Caki2 (cell line): Measurements from ENCODE around the gene FLRT1. TPM values are rescaled to one million over a fixed set of nuclear protein-coding genes. Genes with fewer than 3 reads are reported as not detected.

Experiments
- DNase-seq: peaks from one replicate; pipeline ENCODE4 v3.0.0-alpha.2; 2015; ENCODE audit warnings: low read depth
- in situ Hi-C: cut with HindIII; loops from 2 replicates; pipeline ENCODE4 v1.10.0; 2016; ENCODE audit warnings: low sequenced_read_pairs, low pct_unique_long_range_greater_than_20kb, mixed read lengths
- total RNA-seq: library from RNA; depleted of rRNA; stranded (reverse); fragments of >200 nt; shearing (Covaris generic); gene quantifications from 2 replicates; pipeline ENCODE4 v1.2.3, GENCODE V29; 2014; ENCODE audit warnings: low replicate concordance; rRNA removed

The FLRT1 gene, protein sequence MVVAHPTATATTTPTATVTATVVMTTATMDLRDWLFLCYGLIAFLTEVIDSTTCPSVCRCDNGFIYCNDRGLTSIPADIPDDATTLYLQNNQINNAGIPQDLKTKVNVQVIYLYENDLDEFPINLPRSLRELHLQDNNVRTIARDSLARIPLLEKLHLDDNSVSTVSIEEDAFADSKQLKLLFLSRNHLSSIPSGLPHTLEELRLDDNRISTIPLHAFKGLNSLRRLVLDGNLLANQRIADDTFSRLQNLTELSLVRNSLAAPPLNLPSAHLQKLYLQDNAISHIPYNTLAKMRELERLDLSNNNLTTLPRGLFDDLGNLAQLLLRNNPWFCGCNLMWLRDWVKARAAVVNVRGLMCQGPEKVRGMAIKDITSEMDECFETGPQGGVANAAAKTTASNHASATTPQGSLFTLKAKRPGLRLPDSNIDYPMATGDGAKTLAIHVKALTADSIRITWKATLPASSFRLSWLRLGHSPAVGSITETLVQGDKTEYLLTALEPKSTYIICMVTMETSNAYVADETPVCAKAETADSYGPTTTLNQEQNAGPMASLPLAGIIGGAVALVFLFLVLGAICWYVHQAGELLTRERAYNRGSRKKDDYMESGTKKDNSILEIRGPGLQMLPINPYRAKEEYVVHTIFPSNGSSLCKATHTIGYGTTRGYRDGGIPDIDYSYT
- 0.03 and 0.37 TPM in 2 replicates for total RNA-seq

DNA sequence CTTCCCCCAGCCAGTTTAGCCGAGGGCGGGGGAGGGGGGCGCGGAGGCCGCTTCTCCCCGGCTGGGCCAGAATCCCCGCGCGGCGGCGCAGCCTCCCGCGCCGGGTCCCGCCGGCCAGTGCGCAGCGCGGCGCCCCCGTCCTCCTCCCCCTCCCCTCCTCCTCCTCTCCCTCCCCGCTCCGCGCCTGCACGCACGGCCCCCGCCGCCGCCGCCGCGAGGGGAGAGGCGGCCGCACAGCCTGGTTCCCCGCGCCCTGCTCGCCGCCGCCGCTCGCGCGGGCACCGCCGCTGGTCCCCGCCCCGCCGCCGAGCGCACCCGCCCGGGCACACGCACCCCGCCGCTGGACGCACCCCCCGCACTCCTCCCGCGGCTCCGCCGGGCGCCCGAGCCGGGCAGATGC, at the start of gene FLRT1:
Gene FLRT1, plus strand, starts transcription at position 356 of the 400 bp plus-strand sequence. CDS start 80,337 bp downstream, outside the sequence.
- in situ Hi-C loops: no loop called here
- DNase-seq: no peak

GRCh38 chr11:63986156-63986931, 49.4 kb upstream of the FLRT1 start, which contains the start of gene OTUB1:
Gene OTUB1, plus strand, starts transcription at chr11:63986438. Its CDS starts 19 bp downstream, at chr11:63986457.
- in situ Hi-C loops: no loop called here
- DNase-seq: peak; percentile 85

DNA sequence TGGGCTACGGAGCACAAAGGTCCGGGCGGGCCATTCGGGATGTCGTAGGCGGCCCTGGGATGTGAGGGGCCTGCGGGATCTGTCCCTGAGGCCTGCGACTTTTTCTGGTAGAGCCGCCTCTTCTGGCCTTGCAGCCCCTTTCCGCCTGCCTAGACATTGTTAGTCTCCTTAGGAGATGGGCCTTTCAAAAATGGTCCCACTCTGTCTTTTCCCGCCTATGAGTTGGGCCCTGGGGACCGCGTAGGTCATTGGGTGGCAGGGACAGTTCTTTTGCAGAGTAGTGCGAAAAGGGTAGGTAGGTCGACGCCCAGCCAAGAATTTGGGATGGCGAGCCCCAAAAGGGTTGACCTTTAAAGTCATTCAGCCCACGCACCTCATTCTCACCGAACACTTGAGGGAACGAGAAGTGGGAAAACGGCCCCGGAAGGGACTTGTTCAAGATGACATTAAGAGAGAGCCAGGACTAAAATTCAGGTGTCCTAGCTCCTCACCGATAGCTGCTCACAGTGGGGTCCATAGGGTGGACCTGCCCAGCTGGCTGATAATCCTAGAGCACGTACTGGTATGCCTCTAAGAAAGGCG, 48.7 kb upstream of the FLRT1 start:
- in situ Hi-C loops: no loop called here
- DNase-seq: no peak

DNA sequence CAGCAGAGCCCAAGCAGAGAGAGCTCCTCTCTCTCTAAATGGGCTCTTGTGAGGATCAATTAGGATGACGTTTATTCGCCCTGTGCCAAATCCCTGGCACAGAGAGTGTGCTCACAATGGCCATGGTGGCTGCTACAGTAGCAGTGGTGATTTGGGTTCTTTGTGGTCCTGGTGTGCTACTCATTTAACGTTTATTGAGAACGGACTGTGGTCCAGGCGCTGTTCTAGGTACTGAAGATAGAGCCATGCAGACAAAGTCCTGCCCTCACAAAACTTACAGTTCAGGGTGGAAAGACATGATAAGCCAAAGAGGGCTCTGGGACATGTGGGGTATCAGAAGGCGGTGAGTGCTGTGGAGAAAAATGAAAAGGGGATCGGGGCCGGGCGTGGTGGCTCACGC, 44.2 kb upstream of the FLRT1 start:
- in situ Hi-C loops: no loop called here
- DNase-seq: no peak

DNA sequence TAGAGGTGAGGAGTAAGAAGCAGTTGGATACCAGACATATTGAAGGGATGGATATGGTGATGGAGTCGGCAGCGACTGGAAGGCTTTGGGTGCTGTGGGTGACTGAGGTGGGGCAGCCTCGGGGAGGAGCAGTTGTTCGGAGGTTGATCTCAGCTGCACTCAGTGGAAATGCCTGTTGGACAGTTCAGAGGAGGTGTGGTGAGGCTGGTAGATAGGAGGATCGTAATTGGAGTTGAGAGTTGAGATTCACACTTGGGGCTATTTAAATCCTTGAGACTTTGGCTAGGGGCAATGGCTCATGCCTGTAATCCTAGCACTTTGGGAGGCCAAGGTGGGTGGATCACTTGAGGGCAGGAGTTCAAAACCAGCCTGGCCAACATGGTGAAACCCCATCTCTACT, 42.6 kb upstream of the FLRT1 start:
- in situ Hi-C loops: no loop called here
- no peak for DNase-seq

DNA sequence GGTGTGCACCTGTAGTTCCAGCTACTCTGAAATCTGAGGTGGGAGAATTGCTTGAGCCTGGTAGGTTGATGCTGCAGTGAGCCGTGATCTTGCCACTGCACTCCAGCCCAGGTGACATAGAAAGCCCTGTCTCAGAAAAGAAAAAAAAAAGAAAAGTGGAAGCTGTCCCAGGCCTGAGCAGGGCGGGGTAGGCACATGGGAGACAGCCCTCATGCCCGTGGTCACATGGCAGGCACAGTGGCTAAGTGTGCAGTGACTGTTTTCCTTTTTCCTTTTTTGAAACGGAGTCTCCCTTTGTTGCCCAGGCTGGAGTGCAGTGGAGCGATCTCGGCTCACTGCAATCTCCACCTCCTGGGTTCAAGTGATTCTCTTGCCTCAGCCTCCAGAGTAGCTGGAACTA, 41.7 kb upstream of the FLRT1 start:
- no peak for DNase-seq
- in situ Hi-C loops: no loop called here

GRCh38 chr11:63996512-63996911, 39.2 kb upstream of the FLRT1 start:
- in situ Hi-C loops: no loop called here
- no peak for DNase-seq

- in situ Hi-C loops: no loop called here
- DNase-seq: no peak
Observed at GRCh38 chr11:63997104-63997700, 38.5 kb upstream of the FLRT1 start.

DNA sequence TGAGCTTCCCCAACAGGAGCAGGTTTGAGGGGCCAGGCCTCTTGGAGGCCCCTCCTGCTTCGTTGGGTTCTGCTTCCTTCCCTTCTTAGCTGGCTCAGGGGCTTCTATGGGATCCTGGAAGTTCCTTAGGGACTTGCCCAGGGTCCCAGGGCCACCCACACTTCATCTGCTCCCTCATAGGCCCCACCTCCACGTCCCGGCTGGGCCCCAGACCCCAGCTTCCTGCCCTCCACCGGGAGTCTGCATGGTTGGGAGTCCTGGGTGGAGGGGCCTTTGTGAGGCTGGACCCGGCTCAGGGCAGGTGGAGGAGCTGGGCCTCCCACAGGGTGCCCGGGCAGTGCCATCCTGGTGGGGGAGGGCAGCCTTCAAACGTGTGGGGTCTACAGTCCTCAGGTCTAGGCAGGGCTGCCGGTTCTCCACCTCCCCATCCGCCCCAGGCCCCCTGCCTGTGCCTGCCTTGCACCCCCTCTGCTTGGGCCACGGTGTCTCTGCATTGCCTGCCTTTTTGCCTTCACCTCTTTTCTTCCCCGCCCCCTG, 37.9 kb upstream of the FLRT1 start:
- in situ Hi-C loops: no loop called here
- DNase-seq: no peak

- no peak for DNase-seq
- in situ Hi-C loops: no loop called here
Observed at GRCh38 chr11:63998558-63999348, 37.0 kb upstream of the FLRT1 start.

- no peak for DNase-seq
- in situ Hi-C loops: no loop called here
Observed at GRCh38 chr11:63999349-64000025, 36.2 kb upstream of the FLRT1 start.

- no peak for DNase-seq
- in situ Hi-C loops: no loop called here
Observed at GRCh38 chr11:64000026-64000739, 35.5 kb upstream of the FLRT1 start.

- no peak for DNase-seq
- in situ Hi-C loops: no loop called here
Observed at GRCh38 chr11:64000740-64001483, 34.8 kb upstream of the FLRT1 start.

GRCh38 chr11:64001484-64002420, 34.0 kb upstream of the FLRT1 start:
- DNase-seq: no peak
- in situ Hi-C loops: no loop called here
